Effector CD4-positive, alpha-beta T cell (primary cell): ENCODE results near the gene ATMIN.

ENCODE experiments used
- DNase-seq: peaks from one replicate; pipeline ENCODE4 v3.0.0-alpha.2; 2020
- total RNA-seq: gene quantifications from one replicate; lab custom pipeline; 2026; lab: John Stamatoyannopoulos, UW

Gene ATMIN
- 74.9 reads per million, percentile 77 among the genes with 10 or more reads in this experiment for total RNA-seq

GRCh38 chr16:81035398-81035974 is at the start of gene ATMIN:
ATMIN (plus strand) TSS chr16:81035842; CDS start chr16:81035871, 29 bp downstream.
- peak; percentile 83 for DNase-seq

- no peak for DNase-seq
Observed at GRCh38 chr16:80986557-80986956, 49.1 kb upstream of the ATMIN start.

- no peak for DNase-seq
Observed at GRCh38 chr16:80988756-80989155, 46.9 kb upstream of the ATMIN start.

GRCh38 chr16:80989801-80990200 is 45.8 kb upstream of the ATMIN start:
- no peak for DNase-seq

GRCh38 chr16:80990577-80990976 is 45.1 kb upstream of the ATMIN start:
- DNase-seq: no peak

- no peak for DNase-seq
Observed at GRCh38 chr16:80990978-80991377, 44.7 kb upstream of the ATMIN start.

GRCh38 chr16:80991792-80992430 is 43.7 kb upstream of the ATMIN start:
- DNase-seq: no peak

GRCh38 chr16:80992676-80993293 is 42.9 kb upstream of the ATMIN start:
- DNase-seq: no peak

GRCh38 chr16:80993307-80993706 is 42.3 kb upstream of the ATMIN start:
- DNase-seq: no peak

- DNase-seq: no peak
Observed at GRCh38 chr16:80993834-80994233, 41.8 kb upstream of the ATMIN start.

- no peak for DNase-seq
Observed at GRCh38 chr16:80994451-80994850, 41.2 kb upstream of the ATMIN start.

- DNase-seq: no peak
Observed at GRCh38 chr16:80996688-80997138, 38.9 kb upstream of the ATMIN start.

- no peak for DNase-seq
Observed at GRCh38 chr16:80997139-80997798, 38.4 kb upstream of the ATMIN start.

- no peak for DNase-seq
Observed at GRCh38 chr16:80997964-80998620, 37.5 kb upstream of the ATMIN start.

GRCh38 chr16:81000873-81001272 is 34.8 kb upstream of the ATMIN start:
- DNase-seq: no peak

GRCh38 chr16:81001330-81001729 is 34.3 kb upstream of the ATMIN start:
- no peak for DNase-seq

GRCh38 chr16:81003064-81003463 is 32.6 kb upstream of the ATMIN start:
- no peak for DNase-seq

- DNase-seq: no peak
Observed at GRCh38 chr16:81003610-81004460, 31.8 kb upstream of the ATMIN start.

- DNase-seq: peak; percentile 34
Observed at GRCh38 chr16:81004646-81005353, 30.8 kb upstream of the ATMIN start.

GRCh38 chr16:81005610-81006161 is 30.0 kb upstream of the ATMIN start:
- no peak for DNase-seq

GRCh38 chr16:81006211-81006812 is 29.3 kb upstream of the ATMIN start:
- peak; percentile 64 for DNase-seq
